Activated naive CD8-positive, alpha-beta T cell treated with anti-CD3 and anti-CD28 coated beads for 36 hours (primary cell): ENCODE measurements around the gene PA2G4. TPM values are rescaled to one million over a fixed set of nuclear protein-coding genes. Genes with fewer than 3 reads are reported as not detected.
A peak's percentile ranks its signal among the peaks of the same experiment; 100 is the strongest.

ENCODE experiments used
- DNase-seq: peaks from one replicate; pipeline ENCODE4 v3.0.0; 2021
- H3K27ac Mint-ChIP-seq: one replicate; pipeline ENCODE4 v1.8.0; 2022; ENCODE audit warnings: mild to moderate bottlenecking, moderate library complexity, mixed read lengths
- H3K27me3 Mint-ChIP-seq: one replicate; pipeline ENCODE4 v1.8.0; 2022; ENCODE audit warnings: mild to moderate bottlenecking, mixed read lengths
- H3K36me3 Mint-ChIP-seq: one replicate; pipeline ENCODE4 v1.8.0; 2021; ENCODE audit warnings: mild to moderate bottlenecking, mixed read lengths
- H3K4me1 Mint-ChIP-seq: one replicate; pipeline ENCODE4 v1.8.0; 2021; ENCODE audit warnings: mixed read lengths
- H3K4me3 Mint-ChIP-seq: one replicate; pipeline ENCODE4 v1.8.0; 2022; ENCODE audit warnings: mild to moderate bottlenecking, moderate library complexity, mixed read lengths
- H3K9me3 Mint-ChIP-seq: one replicate; pipeline ENCODE4 v1.8.0; 2022; ENCODE audit warnings: mixed read lengths
- total RNA-seq, 2 experiments: library from RNA; stranded (reverse); gene quantifications; one replicate each; pipeline ENCODE4 v1.2.3, GENCODE V29; 2021

PA2G4 gene
- total RNA-seq, 2 experiments from 2014 or later: 552 to 588 TPM

DNA sequence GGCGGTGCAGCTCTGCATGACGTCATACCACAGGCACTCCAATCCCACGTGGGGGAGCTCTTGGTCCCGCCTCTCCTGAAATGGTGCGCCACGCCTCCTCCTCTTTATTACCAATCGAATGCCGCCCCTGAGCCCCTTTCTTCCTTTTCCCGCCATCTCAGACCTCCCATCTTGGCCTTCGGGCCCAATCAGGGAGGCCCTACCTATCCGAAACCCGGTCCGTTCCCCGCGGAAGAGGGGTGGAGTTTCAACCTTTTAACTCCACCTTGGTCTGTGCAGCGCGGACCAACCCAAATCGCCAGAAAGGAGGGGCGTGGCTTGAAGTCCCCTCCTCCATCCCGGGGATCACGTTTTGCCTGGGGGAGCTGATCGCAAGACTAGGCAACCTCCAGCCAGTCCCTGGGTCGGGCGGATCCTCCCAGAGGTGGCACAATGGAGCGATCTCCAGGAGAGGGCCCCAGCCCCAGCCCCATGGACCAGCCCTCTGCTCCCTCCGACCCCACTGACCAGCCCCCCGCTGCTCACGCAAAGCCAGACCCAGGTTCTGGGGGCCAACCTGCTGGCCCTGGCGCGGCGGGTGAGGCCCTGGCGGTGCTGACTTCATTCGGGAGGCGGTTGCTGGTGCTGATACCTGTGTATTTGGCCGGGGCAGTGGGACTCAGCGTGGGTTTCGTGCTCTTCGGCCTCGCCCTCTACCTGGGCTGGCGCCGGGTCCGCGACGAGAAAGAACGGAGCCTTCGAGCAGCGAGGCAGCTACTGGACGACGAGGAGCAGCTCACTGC is 23.7 kb downstream of the PA2G4 start, which contains the start of gene ESYT1:
TSS of gene ESYT1 (plus strand) at position 380 of the 782 bp plus-strand sequence. CDS start at position 433, 53 bp downstream.
- Mint-ChIP-seq H3K36me3 (peaks cover 37% of the 10 kb centered on the region), H3K27ac (peak within 1 kb of the TSS; percentile 97), H3K9me3 (peaks cover 5% of the 10 kb centered on the region), H3K4me1 (peaks cover 53% of the 10 kb centered on the region), H3K27me3 (no peaks in the 10 kb centered on the region), H3K4me3 (peak within 1 kb of the TSS; percentile 95)
- peak; percentile 97 for DNase-seq

- H3K27me3 Mint-ChIP-seq: no peaks in the 10 kb centered on the region
- peaks cover 43% of the 10 kb centered on the region for H3K36me3 Mint-ChIP-seq
- H3K9me3 Mint-ChIP-seq: peaks cover 5% of the 10 kb centered on the region
- H3K4me1 Mint-ChIP-seq: peaks cover 58% of the 10 kb centered on the region
- H3K27ac Mint-ChIP-seq: peak overlapping the region; percentile 97
- no peak for DNase-seq
- H3K4me3 Mint-ChIP-seq: peak overlapping the region; percentile 95
Observed at GRCh38 chr12:56128670-56129205, 24.4 kb downstream of the PA2G4 start.

DNA sequence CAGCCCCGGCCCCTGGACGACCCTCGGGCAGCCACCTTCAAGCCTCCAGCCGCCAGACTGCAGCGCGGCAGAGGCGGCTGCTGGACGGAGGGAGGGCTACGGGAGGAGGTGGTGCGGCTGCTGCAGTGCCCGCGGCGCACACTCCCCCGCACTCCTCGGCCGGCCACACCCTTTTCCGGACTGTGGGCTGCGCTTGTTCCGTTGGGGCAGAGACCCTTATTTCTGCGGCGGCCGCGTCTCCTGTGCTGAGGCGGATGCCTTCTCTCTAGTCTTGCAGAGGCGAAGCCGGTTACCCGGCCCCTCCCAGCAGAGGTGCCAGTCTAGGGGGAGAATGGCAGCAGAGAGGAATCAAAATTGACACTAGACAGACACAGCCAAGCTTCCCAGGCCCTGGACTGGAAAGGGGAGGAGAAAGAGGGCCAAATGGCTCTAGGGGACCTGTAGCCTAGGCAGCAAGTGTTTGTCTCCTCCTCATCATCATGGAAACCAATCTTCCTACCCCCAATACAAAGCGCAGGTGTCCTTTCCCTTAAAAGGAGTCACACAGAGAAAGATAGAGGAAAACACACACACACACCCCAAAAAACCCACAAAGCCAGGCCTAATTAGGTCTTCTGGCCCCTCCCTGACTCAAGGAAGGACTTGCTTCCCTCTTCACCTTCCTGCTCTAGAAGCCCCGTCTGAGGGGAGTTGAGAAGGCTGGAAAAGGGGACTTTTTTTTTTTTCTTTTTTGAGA is 25.0 kb downstream of the PA2G4 start:
- H3K4me3 Mint-ChIP-seq: peak overlapping the region; percentile 95
- DNase-seq: peak; percentile 85
- peak overlapping the region; percentile 97 for H3K27ac Mint-ChIP-seq
- peaks cover 5% of the 10 kb centered on the region for H3K9me3 Mint-ChIP-seq
- peaks cover 60% of the 10 kb centered on the region for H3K4me1 Mint-ChIP-seq
- H3K27me3 Mint-ChIP-seq: no peaks in the 10 kb centered on the region
- H3K36me3 Mint-ChIP-seq: peaks cover 50% of the 10 kb centered on the region

DNA sequence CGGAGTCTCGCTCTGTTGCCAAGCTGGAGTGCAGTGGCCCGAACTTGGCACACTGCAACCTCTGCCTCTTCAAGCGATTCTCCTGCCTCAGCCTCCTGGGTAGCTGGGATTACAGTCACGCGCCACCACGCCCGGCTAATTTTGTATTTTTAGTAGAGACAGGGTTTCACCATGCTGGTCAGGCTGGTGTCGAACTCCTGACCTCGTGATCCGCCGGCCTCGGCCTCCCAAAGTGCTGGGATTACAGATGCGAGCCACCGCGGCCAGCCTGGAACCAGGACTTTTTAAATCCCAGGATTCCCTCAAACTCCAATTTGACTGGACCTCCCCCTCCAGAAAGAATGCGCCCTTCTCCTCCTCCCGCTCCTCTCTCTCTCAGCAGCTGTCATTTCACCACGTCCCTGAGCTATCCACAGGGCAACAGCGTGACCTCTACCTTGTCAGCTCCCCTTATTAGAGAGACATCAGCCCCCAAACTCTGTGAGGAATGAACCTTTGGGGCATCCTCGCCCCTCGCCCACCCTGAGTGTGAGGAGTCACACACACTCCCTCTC is 25.7 kb downstream of the PA2G4 start:
- H3K27ac Mint-ChIP-seq: peak overlapping the region; percentile 97
- no peaks in the 10 kb centered on the region for H3K27me3 Mint-ChIP-seq
- peaks cover 51% of the 10 kb centered on the region for H3K36me3 Mint-ChIP-seq
- H3K4me1 Mint-ChIP-seq: peaks cover 60% of the 10 kb centered on the region
- peaks cover 5% of the 10 kb centered on the region for H3K9me3 Mint-ChIP-seq
- no peak for DNase-seq
- peak overlapping the region; percentile 95 for H3K4me3 Mint-ChIP-seq

DNA sequence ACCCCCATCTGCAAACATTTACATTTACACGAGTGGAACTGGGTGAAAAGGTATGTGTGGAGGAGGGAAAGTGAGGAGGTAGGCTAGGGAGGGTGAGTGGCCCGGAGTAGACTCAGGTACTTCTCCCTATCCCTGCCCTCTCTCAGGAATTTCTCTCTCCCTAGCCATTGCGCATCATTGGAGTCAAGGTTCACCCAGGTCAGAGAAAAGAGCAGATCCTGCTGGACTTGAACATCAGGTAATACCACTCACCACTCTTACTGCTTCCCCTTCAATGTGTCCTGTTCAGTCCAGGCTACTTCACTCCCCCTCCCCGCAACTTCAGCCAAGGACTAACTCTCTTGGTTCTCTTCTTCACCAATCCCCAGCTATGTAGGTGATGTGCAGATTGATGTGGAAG is 26.5 kb downstream of the PA2G4 start:
- Mint-ChIP-seq H3K9me3 (peaks cover 5% of the 10 kb centered on the region), H3K27me3 (no peaks in the 10 kb centered on the region), H3K4me1 (peaks cover 62% of the 10 kb centered on the region), H3K36me3 (peaks cover 59% of the 10 kb centered on the region), H3K27ac (peak overlapping the region; percentile 97), H3K4me3 (peak overlapping the region; percentile 95)
- DNase-seq: no peak

DNA sequence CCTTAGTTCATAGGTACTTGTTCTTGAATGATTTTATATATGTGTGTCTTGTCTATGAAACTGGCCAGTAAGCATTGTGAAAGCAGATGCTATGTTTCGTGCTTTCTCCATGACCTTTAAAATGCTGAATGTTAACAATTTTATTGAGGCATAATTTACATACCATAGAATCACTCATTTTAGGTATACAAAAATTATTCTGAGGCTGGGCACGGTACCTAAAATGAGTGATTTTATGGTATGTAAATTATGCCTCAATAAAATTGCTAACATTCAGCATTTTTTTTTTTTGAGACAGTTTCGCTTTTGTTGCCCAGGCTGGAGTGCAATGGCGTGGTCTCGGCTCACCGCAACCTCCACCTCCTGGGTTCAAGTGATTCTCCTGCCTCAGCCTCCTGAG is 30.5 kb downstream of the PA2G4 start:
- H3K9me3 Mint-ChIP-seq: peaks cover 5% of the 10 kb centered on the region
- no peak overlapping the region for H3K27ac Mint-ChIP-seq
- DNase-seq: no peak
- H3K27me3 Mint-ChIP-seq: no peaks in the 10 kb centered on the region
- H3K36me3 Mint-ChIP-seq: peaks cover 92% of the 10 kb centered on the region
- H3K4me3 Mint-ChIP-seq: no peak overlapping the region
- H3K4me1 Mint-ChIP-seq: peaks cover 60% of the 10 kb centered on the region

- Mint-ChIP-seq H3K4me1 (peaks cover 46% of the 10 kb centered on the region), H3K4me3 (no peak overlapping the region), H3K9me3 (no peaks in the 10 kb centered on the region), H3K27ac (peak overlapping the region; percentile 49), H3K36me3 (peaks cover 78% of the 10 kb centered on the region), H3K27me3 (no peaks in the 10 kb centered on the region)
- no peak for DNase-seq
Observed at GRCh38 chr12:56137853-56138571, 33.7 kb downstream of the PA2G4 start.

DNA sequence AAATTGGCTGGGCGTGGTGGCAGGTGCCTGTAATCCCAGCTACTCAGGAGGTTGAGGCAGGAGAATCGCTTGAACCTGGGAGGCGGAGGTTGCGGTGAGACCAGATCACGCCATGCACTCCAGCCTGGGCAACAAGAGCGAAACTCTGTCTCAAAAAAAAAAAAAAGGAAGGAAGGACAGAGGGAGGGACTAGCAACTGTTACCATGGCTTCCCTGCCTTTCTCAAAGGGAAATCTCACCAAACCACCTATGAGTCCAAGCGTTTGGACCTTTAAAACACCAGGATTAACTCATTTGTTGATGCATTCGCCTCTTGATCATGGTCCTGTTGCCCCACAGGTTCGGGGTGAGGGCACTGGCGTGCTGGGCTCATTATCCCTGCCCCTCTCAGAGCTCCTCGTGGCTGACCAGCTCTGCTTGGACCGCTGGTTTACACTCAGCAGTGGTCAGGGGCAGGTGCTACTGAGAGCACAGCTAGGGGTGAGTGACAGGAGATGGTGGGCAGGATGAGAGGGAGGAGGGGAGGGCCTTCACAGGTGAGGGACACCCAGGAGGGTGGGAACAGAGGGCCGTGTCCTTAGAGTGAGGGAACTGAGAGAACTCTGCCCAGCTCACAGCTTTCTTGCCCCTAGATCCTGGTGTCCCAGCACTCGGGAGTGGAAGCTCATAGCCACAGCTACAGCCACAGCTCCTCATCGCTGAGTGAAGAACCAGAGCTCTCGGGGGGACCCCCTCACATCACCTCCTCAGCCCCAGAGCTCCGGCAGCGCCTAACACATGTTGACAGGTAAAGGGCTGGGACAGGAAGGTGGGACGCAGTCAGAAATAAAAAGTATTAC is 37.8 kb downstream of the PA2G4 start:
- H3K4me3 Mint-ChIP-seq: no peak overlapping the region
- no peaks in the 10 kb centered on the region for H3K9me3 Mint-ChIP-seq
- peaks cover 38% of the 10 kb centered on the region for H3K4me1 Mint-ChIP-seq
- H3K27ac Mint-ChIP-seq: peak overlapping the region; percentile 78
- H3K27me3 Mint-ChIP-seq: no peaks in the 10 kb centered on the region
- DNase-seq: no peak
- H3K36me3 Mint-ChIP-seq: peaks cover 70% of the 10 kb centered on the region

- H3K4me1 Mint-ChIP-seq: peaks cover 32% of the 10 kb centered on the region
- H3K9me3 Mint-ChIP-seq: no peaks in the 10 kb centered on the region
- peak overlapping the region; percentile 78 for H3K27ac Mint-ChIP-seq
- no peak overlapping the region for H3K4me3 Mint-ChIP-seq
- DNase-seq: no peak
- peaks cover 60% of the 10 kb centered on the region for H3K36me3 Mint-ChIP-seq
- H3K27me3 Mint-ChIP-seq: no peaks in the 10 kb centered on the region
Observed at GRCh38 chr12:56143217-56143616, 38.9 kb downstream of the PA2G4 start.

- DNase-seq: no peak
- no peak overlapping the region for H3K4me3 Mint-ChIP-seq
- H3K4me1 Mint-ChIP-seq: peaks cover 25% of the 10 kb centered on the region
- H3K27me3 Mint-ChIP-seq: no peaks in the 10 kb centered on the region
- no peaks in the 10 kb centered on the region for H3K9me3 Mint-ChIP-seq
- H3K36me3 Mint-ChIP-seq: peaks cover 53% of the 10 kb centered on the region
- H3K27ac Mint-ChIP-seq: peak overlapping the region; percentile 78
Observed at GRCh38 chr12:56143870-56144269, 39.5 kb downstream of the PA2G4 start.

GRCh38 chr12:56145217-56145616 is 40.9 kb downstream of the PA2G4 start:
- no peak overlapping the region for H3K4me3 Mint-ChIP-seq
- peaks cover 28% of the 10 kb centered on the region for H3K4me1 Mint-ChIP-seq
- no peak overlapping the region for H3K27ac Mint-ChIP-seq
- H3K9me3 Mint-ChIP-seq: no peaks in the 10 kb centered on the region
- no peaks in the 10 kb centered on the region for H3K27me3 Mint-ChIP-seq
- peaks cover 41% of the 10 kb centered on the region for H3K36me3 Mint-ChIP-seq
- DNase-seq: no peak

DNA sequence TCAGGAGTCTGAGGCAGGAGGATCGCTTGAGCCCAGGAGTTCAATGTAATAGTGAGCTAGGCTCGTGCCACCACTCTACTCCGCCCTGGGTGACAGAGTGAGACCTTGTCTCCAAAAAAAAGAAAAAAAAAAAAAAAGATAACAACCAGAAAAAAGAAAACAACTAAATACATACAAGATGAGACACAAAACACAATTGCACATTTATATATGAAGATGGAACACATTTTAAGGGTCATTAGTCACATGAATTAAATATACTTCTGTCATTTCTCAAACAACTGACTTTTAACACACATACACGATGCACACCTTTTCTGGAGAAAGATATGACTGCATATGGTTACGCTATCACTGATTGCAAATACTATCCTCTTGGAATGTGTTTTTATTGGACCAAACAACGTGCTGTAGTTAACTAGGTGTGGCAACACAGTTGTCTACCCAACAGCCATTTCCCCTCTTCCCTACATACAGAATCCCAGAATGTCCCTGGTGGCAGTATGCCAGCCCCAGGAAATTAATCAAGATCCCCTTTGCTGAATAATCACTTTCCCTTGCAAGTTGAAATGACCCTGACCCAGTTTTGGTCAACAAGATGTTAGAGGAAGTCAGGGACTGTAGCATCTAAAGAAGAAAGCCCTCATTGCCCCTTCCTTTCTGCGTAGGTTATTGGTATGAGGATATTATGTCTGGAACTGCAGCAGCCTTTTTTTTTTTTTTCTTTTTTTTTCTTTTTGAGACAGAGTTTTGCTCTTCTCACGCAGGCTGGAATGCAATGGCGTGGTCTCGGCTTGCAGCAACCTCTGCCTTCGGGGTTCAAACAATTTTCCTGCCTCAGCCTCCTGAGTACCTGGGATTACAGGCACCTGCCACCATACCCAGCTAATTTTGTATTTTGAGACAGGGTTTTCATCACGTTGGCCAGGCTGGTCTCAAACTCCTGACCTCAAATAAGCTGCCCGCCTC is 42.4 kb downstream of the PA2G4 start:
- no peak overlapping the region for H3K4me3 Mint-ChIP-seq
- no peaks in the 10 kb centered on the region for H3K9me3 Mint-ChIP-seq
- peaks cover 42% of the 10 kb centered on the region for H3K4me1 Mint-ChIP-seq
- H3K27me3 Mint-ChIP-seq: no peaks in the 10 kb centered on the region
- H3K27ac Mint-ChIP-seq: no peak overlapping the region
- H3K36me3 Mint-ChIP-seq: peaks cover 30% of the 10 kb centered on the region
- no peak for DNase-seq

GRCh38 chr12:56150563-56150962 is 46.2 kb downstream of the PA2G4 start:
- no peak for DNase-seq
- Mint-ChIP-seq H3K27ac (peak overlapping the region; percentile 76), H3K4me3 (peak overlapping the region; percentile 88), H3K9me3 (no peaks in the 10 kb centered on the region), H3K27me3 (no peaks in the 10 kb centered on the region), H3K4me1 (peaks cover 31% of the 10 kb centered on the region), H3K36me3 (peaks cover 5% of the 10 kb centered on the region)
